ENCODE data around the gene WFIKKN2. TPM values are rescaled to one million over a fixed set of nuclear protein-coding genes. Genes with fewer than 3 reads are reported as not detected.
"Not testable (repeated sequence)": the region's sequence is repeated elsewhere in the genome, so short reads cannot be mapped to it uniquely, and the experiment has no call there.

The WFIKKN2 gene
- total RNA-seq, 1 donor from 2014 or later = 0.69 TPM

DNA sequence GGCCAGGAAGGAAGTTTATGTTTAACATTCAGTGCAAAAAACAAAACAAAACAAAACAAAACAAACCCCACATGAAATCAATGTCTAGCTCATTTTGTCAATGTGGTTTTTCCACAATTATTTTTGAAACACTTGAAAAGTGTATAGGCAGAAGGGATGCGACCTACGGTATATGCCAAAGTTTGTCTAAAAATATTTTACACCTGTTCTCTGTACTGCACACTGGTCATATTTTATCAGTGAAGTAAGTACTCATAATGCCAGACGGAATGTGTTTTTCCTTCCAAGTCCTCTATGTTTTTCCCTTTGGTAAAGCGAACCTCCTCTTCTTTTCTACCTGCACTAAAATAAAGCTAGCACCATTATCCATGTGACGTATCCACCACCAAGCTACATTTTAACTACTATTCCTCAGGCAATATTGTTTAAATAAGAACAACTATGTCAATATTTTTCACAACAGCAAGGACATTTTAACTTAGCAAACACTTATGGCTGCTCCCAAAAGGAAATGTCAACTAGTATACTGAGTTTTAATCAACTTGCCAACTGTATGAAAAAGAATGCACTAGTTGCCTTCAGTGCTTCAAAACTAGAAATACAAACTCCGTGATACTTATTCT, 20.4 kb downstream of the WFIKKN2 start:
- no peaks in the 10 kb centered on the region for H3K9me3 ChIP-seq
- intact Hi-C loops (cut with DNase I) = no loop called here
- DNase-seq = no peak
- peak; percentile 63 for ATAC-seq
- H3K27me3 ChIP-seq = no peaks in the 10 kb centered on the region
- peak overlapping the region; percentile 6 for H3K27ac ChIP-seq
- TF ChIP-seq CTCF (IDR thresholded peaks at IDR 0.05) = no peak
- peaks cover 1% of the 10 kb centered on the region for H3K36me3 ChIP-seq
- H3K4me1 ChIP-seq = peaks cover 20% of the 10 kb centered on the region
- H3K4me3 ChIP-seq = no peak overlapping the region

GRCh38 chr17:50856431-50856830, 21.0 kb downstream of the WFIKKN2 start:
- Histone ChIP-seq H3K4me1 (peaks cover 22% of the 10 kb centered on the region), H3K27ac (no peak overlapping the region), H3K36me3 (peaks cover 8% of the 10 kb centered on the region), H3K27me3 (no peaks in the 10 kb centered on the region), H3K9me3 (no peaks in the 10 kb centered on the region), H3K4me3 (no peak overlapping the region)
- DNase-seq (no peak), ATAC-seq (no peak)
- no peak for TF ChIP-seq CTCF (IDR thresholded peaks at IDR 0.05)
- intact Hi-C loops (cut with DNase I) = no loop called here

- TF ChIP-seq CTCF (IDR thresholded peaks at IDR 0.05) = no peak
- Histone ChIP-seq H3K4me1 (peaks cover 29% of the 10 kb centered on the region), H3K27ac (peak overlapping the region; percentile 6), H3K36me3 (peaks cover 30% of the 10 kb centered on the region), H3K4me3 (no peak overlapping the region), H3K27me3 (no peaks in the 10 kb centered on the region), H3K9me3 (no peaks in the 10 kb centered on the region)
- ATAC-seq (no peak), DNase-seq (no peak)
- intact Hi-C loops (cut with DNase I) = no loop called here
Observed at GRCh38 chr17:50858486-50859225, 23.3 kb downstream of the WFIKKN2 start.

DNA sequence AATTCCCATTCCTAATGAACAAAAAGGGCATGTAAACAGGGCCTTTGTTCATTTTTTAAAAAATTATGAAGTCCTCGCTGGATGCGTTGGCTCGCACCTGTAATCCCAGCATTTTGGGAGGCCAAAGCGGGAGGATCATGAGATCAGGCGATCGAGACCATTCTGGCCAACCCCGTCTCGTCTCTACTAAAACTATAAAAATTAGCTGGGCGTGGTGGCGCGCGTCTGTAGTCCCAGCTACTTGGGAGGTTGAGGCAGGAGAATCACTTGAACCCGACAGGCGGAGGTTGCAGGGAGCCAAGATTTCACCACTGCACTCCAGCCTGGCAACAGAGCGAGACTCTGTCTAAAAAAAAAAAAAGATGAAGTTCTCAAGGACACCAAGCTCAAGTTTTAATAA, 24.3 kb downstream of the WFIKKN2 start:
- ATAC-seq; H3K27me3 ChIP-seq; H3K27ac ChIP-seq; H3K4me3 ChIP-seq; H3K9me3 ChIP-seq; DNase-seq; intact Hi-C loops (cut with DNase I): not testable (repeated sequence)
- Histone ChIP-seq H3K36me3 (peaks cover 35% of the 10 kb centered on the region), H3K4me1 (peaks cover 35% of the 10 kb centered on the region)

- ATAC-seq (no peak), DNase-seq (no peak)
- H3K9me3 ChIP-seq = no peaks in the 10 kb centered on the region
- intact Hi-C loops (cut with DNase I) = no loop called here
- no peak for TF ChIP-seq CTCF (IDR thresholded peaks at IDR 0.05)
- no peaks in the 10 kb centered on the region for H3K27me3 ChIP-seq
- H3K36me3 ChIP-seq = peaks cover 35% of the 10 kb centered on the region
- peaks cover 29% of the 10 kb centered on the region for H3K4me1 ChIP-seq
- no peak overlapping the region for H3K4me3 ChIP-seq
- H3K27ac ChIP-seq = peak overlapping the region; percentile 9
Observed at GRCh38 chr17:50861334-50861676, 25.9 kb downstream of the WFIKKN2 start.

DNA sequence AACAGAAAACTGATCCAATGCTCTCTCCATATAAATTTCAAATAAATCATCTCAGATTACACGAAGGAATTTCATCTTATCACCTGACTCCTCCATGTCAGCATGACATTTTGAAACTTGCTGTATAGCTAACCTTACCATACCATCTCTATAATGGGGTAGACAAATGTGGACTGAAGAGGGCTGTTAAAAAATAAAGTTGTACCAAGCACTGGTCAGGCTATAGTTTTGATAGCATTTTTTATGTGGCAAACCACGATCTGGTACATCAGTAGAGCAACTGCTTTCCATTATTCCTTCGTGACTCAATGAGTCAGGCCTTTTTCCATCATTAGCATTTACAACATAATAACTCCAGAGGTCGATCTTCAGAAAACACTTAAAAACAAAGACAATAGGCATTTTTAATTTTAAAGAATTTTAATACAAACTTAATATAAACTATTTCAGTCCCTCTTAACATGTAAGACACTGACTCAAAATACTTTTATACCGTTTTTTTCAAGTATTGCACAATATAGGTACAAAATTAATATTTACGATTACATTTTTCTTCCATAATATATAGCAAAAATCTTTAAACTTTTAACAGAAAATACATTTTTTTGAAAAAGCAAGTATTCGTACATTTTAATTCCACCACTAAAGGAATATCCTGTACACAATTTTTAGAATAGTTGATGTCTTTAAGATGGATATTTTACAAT, 26.6 kb downstream of the WFIKKN2 start:
- no peak overlapping the region for H3K27ac ChIP-seq
- peaks cover 35% of the 10 kb centered on the region for H3K36me3 ChIP-seq
- intact Hi-C loops (cut with DNase I) = no loop called here
- peaks cover 29% of the 10 kb centered on the region for H3K4me1 ChIP-seq
- TF ChIP-seq CTCF (IDR thresholded peaks at IDR 0.05) = no peak
- no peak overlapping the region for H3K4me3 ChIP-seq
- no peaks in the 10 kb centered on the region for H3K9me3 ChIP-seq
- DNase-seq (no peak), ATAC-seq (no peak)
- no peaks in the 10 kb centered on the region for H3K27me3 ChIP-seq

Measured in upper lobe of right lung (tissue), 1 donor.